ENCODE data around the gene GABRG3.
"Not testable (repeated sequence)": the region's sequence is repeated elsewhere in the genome, so short reads cannot be mapped to it uniquely, and the experiment has no call there.

GABRG3 gene

DNA sequence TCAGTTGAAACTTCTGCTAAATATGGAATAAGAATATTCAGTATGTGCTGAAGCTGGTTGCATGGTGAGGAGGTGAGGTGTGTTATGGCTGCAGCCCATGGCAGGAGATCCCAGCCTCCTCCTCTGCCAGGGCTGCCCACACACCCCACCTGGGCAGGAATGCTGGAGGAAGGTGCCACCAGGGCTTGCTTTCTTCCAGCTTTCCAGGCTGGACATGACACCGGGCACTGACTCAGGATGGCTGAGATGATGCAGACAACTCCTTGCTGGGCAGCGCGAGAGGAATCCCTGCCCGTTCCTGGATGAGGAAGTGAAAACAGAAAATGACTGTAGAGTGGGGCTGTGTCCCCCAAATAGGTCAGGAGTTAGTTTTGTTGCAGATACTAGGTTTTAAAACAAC lies 14.1 kb downstream of the GABRG3 start:
- DNase-seq (ENCODE audit: insufficient read length, low spot score): no peak
- no peak for FAIRE-seq

DNA sequence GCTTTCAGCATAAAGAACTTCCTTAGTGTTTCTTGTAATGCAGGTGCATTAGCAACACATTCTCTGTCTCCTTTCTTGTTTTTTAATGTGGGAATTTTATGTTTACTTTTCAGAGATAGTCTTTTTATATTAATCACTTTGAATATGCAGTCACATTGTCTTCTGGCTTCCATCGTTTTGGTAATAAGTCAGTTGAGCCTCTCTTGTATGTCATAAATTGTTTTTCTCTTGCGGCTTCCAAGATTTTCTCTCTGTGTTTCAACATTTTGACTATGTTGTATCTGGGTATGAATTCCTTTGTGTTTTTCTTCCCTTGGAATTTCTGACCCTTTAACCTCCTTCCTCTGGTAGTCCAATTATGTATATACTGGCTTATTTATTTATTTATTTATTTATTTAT lies 25.3 kb downstream of the GABRG3 start:
- no peak for DNase-seq (ENCODE audit: insufficient read length, low spot score)
- no peak for FAIRE-seq

DNA sequence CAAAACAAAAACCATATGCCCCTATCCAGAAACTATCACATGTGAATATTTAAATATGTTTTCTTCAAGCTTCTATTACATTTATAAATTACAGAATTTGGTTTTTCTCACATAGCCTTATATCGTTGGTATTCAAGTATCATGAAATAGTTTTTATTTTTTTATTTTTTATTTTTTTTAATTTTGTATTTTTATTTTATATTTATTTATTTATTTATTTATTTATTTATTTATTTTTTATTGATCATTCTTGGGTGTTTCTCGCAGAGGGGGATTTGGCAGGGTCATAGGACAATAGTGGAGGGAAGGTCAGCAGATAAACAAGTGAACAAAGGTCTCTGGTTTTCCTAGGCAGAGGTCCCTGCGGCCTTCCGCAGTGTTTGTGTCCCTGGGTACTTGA lies 32.0 kb downstream of the GABRG3 start:
- FAIRE-seq; DNase-seq (ENCODE audit: insufficient read length, low spot score): not testable (repeated sequence)

DNA sequence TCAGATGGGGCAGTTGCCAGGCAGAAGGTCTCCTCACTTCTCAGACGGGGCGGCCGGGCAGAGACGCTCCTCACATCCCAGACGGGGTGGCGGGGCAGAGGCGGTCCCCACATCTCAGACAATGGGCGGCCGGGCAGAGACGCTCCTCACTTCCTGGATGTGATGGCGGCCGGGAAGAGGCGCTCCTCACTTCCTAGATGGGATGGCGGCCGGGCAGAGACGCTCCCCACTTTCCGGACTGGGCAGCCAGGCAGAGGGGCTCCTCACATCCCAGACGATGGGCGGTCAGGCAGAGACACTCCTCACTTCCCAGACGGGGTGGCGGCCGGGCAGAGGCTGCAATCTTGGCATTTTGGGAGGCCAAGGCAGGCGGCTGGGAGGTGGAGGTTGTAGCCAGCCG lies 33.2 kb downstream of the GABRG3 start:
- not testable (repeated sequence) for DNase-seq (ENCODE audit: insufficient read length, low spot score); FAIRE-seq

DNA sequence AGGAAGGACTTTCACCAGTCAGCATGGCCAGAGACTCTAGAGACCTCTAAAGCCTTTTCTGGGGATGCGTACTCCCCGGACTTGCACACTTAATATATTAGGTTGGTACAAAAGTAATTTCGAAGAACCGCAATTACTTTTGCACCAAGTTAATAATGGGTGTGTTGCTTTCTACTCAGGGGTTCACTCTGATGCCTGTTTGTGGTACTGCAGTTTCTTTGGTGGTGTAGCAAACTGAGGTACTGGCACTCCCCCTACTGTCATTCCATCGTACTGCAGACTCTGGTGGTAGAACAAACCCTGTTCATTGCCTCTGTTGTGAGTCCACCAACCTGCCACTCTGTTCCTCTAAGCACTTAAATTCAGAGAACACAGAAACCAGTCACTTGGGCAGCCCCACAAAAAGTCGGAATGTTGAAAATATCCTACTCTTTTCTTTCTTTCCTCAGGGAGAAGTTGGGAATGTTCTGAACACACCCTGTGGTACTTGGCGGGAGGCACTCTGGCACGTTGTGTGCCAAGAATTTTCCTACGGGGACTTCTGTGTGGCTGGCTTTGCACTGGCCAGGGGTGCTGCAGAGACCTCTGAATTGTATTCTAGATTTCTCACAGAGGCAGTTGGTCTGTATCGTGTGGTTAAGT lies 46.3 kb downstream of the GABRG3 start:
- FAIRE-seq (no peak), DNase-seq (ENCODE audit: insufficient read length, low spot score) (no peak)

DNA sequence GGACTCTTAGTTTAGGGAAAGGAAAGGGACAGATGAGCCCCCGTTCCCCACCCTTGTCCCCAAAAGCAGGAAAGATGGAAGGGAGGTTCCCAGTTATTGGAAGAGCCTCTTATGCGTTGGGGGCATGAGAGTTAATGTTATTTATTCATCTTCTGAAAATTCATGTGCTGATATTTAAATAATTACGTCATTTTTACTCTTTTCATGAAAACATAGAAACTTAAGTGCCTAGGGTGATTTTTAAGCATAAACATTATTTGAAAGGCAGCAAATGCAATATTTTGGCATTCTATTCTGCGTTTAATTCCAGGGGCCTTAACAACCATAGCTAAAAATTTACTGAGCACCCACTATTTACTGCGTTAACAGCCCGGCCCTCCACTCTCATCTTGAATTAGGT lies 48.7 kb downstream of the GABRG3 start:
- DNase-seq (ENCODE audit: insufficient read length, low spot score): no peak
- no peak for FAIRE-seq

DNA sequence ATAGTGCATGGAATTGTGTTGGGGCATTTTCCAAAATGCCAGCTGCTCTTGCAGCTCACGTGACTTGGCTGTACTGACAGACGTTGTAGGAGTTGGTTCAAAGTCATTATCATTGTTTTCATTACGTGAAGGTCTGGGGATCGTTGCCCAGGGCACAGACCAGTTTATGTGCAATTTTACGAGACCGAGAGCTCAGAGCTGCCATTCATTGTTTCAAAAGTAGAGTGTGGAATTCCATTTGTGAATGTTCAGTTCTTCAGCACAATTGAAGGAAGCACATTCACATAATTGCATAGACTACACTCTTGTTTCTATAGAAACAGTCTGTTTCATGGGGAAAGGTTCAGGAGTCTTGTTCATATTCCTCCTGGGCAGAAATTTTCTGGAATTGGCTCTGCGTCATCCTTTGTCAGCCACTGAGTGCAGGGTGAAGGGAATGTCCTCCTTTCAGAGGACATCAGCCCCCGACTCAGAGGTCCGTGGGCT lies 54.5 kb downstream of the GABRG3 start:
- DNase-seq (ENCODE audit: insufficient read length, low spot score): no peak
- FAIRE-seq: no peak

DNA sequence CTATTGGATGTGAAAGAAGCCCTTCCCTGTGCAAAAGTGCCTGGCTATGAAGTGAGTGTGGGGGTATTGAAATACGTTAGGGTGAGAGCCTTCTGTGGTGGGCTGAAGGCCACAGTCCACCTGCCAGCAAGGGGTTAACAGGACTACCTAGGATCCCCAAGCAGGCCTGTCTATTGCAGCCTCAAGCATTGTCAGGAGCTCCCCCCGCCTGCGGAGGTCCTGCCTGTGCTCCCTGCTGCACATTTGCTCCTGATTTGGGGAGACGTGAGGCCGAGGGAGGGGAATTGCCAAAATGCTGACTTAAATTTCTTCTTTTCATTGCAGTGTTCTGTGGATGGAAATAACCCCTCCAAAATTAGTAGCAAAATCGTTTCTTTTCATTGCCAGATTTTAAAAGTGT lies 56.2 kb downstream of the GABRG3 start:
- FAIRE-seq: no peak
- DNase-seq (ENCODE audit: insufficient read length, low spot score): no peak

DNA sequence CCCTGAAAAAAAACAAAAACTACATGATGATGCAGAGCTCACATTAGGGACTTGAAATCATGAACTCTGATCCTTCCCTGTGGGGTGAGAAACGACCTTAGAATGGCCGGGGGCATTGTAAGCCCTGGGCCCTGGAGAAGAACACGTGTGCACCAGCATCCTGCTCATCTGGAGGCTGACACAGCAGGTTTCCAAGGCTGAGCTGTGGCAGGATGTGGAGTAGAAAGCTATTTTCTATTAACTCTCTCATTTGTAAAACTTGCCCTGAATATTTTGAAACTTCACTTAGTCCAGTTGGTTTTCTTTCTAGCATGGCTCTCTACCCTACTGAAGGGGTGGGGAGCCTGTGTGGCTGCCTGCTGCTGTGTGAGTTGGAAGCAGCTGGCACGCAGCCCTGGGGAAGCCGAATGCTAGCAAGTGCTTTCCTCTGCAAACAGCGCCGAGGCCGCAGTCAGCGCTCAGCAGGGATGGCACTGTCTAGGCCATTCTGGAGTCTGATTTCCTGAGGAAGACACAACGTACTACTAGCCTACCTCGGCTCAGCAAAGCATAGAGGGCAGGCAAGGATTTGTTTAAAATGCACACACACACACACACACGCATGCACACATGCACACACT lies 58.0 kb downstream of the GABRG3 start:
- DNase-seq (ENCODE audit: insufficient read length, low spot score) (no peak), FAIRE-seq (no peak)

DNA sequence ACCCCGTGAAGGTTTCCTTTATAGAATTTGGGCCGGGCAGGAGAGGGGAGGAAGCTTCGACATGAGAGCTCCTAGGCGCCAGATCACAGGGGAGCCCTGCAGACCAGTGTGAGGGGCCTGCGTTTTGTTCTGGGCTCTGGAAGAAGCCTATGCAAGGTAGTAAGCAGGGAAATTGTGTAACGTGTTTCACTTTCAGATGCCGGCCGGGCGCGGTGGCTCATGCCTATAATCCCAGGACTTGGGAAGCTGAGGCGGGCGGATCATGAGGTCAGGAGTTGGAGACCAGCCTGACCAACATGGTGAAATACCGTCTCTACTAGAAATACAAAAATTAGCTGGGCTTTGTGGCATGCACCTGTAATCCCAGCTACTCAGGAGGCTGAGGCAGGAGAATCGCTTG lies 65.2 kb downstream of the GABRG3 start:
- DNase-seq (ENCODE audit: insufficient read length, low spot score) (no peak), FAIRE-seq (no peak)

DNA sequence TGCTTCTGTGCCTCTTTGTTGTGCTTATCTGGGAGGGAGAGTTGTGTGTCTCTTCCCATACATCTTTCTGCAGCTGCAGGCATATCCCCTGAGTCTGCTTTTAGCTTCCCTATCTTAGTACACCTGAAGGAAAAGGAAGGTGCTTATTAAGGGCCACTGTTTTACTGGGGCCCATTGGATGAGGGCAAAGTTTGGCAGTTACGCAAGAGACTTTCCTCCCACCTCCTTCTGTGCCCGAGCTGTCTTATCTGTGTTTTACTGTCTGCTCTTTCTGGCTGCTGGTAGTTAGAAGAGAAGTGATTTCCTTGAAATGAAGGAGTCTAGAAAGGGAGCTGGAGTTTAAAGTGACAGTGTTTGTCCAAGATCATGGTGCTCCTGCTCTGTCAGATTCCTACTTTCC lies 66.5 kb downstream of the GABRG3 start:
- FAIRE-seq: no peak
- no peak for DNase-seq (ENCODE audit: insufficient read length, low spot score)

DNA sequence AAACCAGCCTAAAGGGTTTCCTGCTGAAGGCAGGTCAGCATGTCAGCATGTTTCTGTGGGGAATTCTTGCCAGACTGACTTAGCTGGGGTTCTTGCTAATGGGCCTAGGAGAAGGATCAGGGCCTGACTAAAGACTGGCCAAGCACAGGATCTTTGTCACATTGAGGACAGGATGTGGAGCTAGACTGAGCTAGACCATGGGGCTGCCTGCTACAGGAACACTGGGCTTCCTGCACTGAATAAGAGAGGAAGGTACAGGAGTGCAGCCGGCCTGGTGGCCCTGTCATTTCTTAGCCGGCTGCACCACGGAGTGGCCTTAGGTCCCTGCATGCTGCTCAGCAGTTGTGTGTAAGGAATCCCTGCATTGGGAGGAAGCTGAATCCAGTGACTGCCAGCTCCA lies 68.2 kb downstream of the GABRG3 start:
- FAIRE-seq: no peak
- DNase-seq (ENCODE audit: insufficient read length, low spot score): no peak

DNA sequence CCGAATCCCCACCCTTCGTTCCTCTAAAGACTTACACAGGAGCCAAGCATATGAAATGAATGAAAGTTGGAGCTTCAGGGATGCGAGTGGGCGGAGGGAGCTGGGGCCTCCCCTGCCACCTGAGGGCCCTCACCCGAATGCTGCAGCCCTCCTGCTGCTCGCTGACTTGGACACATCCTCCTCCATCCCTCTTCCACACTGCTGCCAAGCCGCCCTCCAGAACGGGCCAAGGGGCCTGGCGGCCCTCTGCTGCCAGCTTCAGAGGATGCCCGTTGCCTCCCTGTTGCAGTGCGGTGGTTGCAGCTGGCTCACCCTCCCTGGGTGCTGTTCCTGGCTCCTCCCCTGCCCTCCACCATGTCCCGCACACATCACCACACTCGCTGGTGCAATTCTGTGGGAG lies 71.2 kb downstream of the GABRG3 start:
- FAIRE-seq (no peak), DNase-seq (ENCODE audit: insufficient read length, low spot score) (no peak)

DNA sequence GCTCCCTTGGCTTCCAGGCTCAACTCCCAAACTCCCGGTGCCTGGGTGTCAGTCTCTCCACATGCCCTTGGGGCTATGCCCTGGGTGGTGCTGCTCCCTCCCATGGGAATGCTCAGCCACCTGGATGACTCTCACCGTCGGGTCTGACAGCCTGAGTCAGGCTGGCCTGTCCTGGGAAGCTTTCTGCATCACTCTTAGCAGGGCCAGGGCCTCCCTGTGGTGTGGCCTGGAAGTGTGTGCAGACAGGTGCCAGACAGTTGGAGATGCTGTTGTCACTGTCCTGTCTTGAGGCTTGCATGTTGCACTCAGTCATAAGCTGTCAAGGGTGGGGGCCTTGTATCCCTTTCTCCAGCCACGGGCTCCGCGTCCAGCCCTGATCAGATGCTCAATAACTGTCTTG lies 71.7 kb downstream of the GABRG3 start:
- DNase-seq (ENCODE audit: insufficient read length, low spot score) (no peak), FAIRE-seq (no peak)

DNA sequence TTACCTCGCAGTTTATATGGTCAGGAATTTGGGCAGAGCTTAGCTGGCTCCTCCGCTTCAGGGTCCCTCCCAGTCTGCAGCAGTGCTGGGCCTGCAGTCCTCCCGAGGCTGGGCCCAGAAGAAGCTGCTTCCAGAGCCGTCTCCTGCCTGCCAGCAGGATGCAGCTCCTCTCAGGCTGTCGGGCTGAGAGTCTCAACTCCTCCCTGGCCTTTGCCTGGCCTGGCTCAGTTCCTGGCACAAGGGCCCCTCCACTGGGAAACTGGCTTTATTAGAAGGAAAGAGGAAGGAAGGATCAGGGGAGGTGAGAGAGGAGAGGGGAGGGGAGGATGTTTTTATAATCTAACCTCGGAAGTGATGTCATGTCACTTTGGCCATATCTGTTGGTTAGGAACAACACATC lies 72.8 kb downstream of the GABRG3 start:
- FAIRE-seq: no peak

DNA sequence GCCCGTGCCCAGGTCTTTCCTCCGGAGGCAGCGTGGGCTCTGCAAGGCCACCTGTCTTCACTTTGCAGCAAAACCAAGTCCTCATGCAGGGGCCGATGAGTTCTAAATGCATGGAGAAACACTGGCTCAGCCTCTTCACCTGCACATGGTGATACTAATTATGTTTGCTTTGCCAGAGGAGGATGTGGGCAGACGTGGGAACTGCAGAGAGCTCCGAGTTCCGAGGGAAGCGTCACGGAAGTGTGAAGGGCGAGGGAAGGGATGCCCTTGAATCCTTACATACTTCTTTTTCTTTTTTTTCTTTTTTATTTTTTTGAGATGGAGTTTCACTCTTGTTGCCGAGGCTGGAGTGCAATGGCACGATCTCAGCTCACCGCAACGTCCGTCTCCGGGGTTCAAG lies 74.8 kb downstream of the GABRG3 start:
- DNase-seq (ENCODE audit: insufficient read length, low spot score) (no peak), FAIRE-seq (no peak)

More for the DNA sequence above, 72.8 kb downstream of the GABRG3 start:
- no peak for DNase-seq (ENCODE audit: insufficient read length, low spot score)

DNA sequence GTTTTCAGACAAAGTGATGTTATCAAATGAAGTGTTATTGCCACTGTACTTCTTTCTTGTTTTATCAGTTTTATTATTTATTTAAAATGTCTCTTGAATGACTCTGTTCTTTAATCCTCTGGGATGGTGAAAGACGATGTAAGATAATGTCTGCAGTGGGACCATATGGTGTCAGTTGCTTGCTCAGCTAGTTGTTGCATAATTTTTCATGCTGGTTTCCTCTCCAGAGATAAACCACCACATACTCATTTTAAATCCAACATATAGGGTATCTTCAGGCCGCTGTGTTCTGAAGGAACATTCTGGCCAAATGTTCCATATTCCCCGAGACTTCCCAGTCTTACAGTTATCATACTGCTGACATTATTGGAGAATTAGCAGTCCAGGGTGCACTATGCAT lies 75.9 kb downstream of the GABRG3 start:
- DNase-seq (ENCODE audit: insufficient read length, low spot score) (no peak), FAIRE-seq (no peak)

DNA sequence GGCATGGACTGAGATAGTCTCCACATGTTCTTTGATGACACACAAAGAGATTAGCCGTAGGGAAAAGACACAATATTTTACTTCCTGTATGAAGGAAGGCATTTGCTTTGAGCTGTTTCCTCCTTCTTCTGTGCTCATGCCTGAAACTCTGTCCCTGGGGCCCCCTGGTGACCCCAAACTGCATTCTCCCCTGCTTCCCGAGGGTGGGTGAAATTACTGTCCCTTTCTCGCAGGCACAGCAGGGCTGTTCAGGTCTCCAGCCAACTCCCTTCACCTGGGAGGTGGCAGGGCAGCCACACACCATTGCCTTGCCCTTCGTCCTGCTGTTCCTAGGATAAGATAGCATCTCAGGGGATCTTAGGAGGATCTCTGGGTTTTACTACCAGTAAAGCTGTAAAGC lies 79.2 kb downstream of the GABRG3 start:
- DNase-seq (ENCODE audit: insufficient read length, low spot score) (no peak), FAIRE-seq (no peak)

DNA sequence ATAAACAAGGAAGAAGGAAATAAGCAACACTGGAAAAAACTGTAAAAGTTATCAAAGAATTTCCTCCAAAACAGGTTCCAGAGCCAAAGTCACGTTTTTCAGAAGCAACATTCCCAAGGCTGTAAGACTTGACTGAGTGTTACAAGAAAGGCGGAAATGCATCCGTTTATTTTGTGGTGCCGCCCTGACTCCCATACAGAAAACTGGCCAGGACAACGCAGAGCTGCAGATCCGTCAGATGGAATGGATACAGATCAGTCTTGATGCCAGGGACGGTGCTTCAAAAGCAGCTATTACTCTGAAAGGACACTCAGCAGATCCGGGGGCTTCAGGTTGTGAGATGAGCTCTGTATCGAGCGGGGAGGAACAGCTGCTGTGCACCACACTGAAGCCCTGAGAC lies 83.4 kb downstream of the GABRG3 start:
- DNase-seq (ENCODE audit: insufficient read length, low spot score) (no peak), FAIRE-seq (no peak)

DNA sequence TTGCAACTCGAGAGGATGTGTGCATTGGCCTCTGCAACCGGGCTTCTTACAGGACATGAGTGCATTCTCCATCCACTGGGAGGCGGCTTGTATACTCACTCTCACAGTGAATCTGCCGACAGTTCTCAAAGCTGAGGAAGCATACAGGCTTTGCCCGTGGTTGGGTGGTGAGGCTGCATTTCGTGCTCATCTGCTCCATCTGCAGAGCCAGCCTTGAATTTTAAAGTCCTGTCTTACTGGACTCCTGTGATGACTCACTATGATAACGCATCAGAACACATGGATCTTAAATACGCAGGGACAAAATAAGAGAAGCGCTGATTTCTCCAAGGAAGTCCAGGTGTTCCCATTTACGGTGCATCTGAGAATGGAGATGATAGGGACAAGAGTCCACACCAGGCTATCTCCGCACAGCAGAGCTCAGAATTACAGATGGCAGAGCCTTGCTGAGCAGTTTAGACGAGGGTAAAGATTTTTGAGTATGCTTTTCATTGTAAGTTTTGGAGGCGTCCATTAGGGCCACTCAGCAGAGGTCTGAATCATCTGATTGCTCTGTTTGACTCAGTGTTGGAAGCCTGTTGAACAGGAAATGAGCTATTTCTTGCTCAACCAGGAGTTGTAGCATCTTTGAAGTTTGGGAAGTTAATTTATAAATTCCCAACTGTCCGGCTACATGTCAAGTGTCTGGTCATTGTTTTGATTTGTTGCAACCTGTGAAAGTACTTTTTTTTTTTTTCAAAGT lies 87.1 kb downstream of the GABRG3 start:
- FAIRE-seq (no peak), DNase-seq (ENCODE audit: insufficient read length, low spot score) (no peak)

DNA sequence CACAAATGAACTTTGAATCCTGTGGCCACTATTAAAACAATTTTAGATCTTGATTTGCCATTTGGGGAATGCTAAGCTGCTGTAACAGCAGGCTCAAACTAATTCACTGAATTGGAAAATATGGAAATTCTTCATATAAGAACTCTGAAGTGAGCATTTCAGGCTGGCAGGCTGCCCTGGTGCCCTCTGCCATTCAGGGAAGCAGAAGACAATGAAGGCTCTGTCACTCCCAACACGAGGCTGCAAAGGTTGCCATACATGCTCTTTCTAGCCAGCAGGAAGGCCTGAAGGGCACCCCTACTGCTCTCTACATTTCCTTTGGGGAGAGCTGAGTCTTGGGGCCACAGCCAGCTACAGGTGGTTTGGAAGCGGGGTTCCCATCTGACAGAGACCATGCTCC lies 88.0 kb downstream of the GABRG3 start:
- no peak for DNase-seq (ENCODE audit: insufficient read length, low spot score)
- FAIRE-seq: no peak

DNA sequence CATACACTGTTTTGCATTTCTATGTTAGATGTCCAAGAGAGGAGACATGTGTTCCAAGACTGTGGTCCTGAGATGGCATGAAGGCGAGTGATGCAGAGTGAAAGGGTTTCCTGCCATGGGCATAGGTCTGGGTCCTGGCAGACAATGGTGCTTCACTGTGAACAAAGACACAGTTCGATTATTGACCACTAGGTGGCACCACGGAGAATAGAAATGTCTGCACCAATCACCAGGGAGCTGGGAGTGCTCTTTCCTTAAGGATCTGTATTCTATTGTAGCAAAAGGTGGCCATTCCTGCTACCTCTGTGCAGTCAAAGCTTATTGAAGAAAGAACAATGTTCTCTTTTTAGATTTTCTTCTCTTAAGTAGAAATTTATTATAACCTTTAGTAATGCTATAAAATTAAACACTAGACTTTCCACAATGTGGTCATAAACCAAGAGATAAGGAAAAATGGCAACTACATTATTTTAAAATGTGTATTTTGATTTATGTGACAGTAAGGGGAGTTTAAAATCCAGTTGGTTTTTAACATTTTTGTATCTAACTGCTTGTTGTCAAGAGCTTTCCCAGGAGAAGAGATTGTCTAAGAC lies 88.7 kb downstream of the GABRG3 start:
- no peak for DNase-seq (ENCODE audit: insufficient read length, low spot score)
- FAIRE-seq: no peak
